ACC112 (cell line): ENCODE measurements around the gene PEX5.
"Not testable (repeated sequence)": the region's sequence is repeated elsewhere in the genome, so short reads cannot be mapped to it uniquely, and the experiment has no call there.

ENCODE experiments used
- H2AFZ ChIP-seq: fragments of 200-600 bp; sonication (generic); one replicate; pipeline ENCODE4 v1.6.0; 2017; ENCODE audit warnings: antibody characterized with exemption, low read length; ENCODE audit not compliant: unreplicated experiment
- H3K27ac ChIP-seq: fragments of 200-600 bp; sonication (generic); 2 replicates; pipeline ENCODE4 v1.5.1; 2014; ENCODE audit warnings: low read depth, mild to moderate bottlenecking, antibody characterized with exemption, low read length, moderate library complexity
- H3K27me3 ChIP-seq: fragments of 200-600 bp; sonication (generic); 2 replicates; pipeline ENCODE4 v1.6.1; 2014; ENCODE audit warnings: mild to moderate bottlenecking, antibody characterized with exemption, low read length, moderate library complexity, mixed read lengths; ENCODE audit not compliant: insufficient read depth
- H3K36me3 ChIP-seq: fragments of 200-600 bp; sonication (generic); 2 replicates; pipeline ENCODE4 v1.6.1; 2016; ENCODE audit warnings: mild to moderate bottlenecking, antibody characterized with exemption, low read length, moderate library complexity, mixed read lengths; ENCODE audit not compliant: insufficient read depth
- H3K4me1 ChIP-seq: fragments of 200-600 bp; sonication (generic); one replicate; pipeline ENCODE4 v1.6.1; 2016; ENCODE audit warnings: low read length, mixed read lengths; ENCODE audit not compliant: insufficient read depth, unreplicated experiment, control insufficient read depth
- H3K4me3 ChIP-seq: fragments of 200-600 bp; sonication (generic); 2 replicates; pipeline ENCODE4 v1.5.1; 2014; ENCODE audit warnings: mild to moderate bottlenecking, low read depth, low read length
- H3K79me2 ChIP-seq: fragments of 200-600 bp; sonication (generic); one replicate; pipeline ENCODE4 v1.6.0; 2016; ENCODE audit warnings: low read length; ENCODE audit not compliant: control insufficient read depth, unreplicated experiment, insufficient read depth

The PEX5 gene

GRCh38 chr12:7161327-7161726, 28.2 kb upstream of the PEX5 start:
- Histone ChIP-seq H3K36me3 (no peaks in the 10 kb centered on the region), H3K27ac (no peak overlapping the region), H3K27me3 (peaks cover 42% of the 10 kb centered on the region), H3K79me2 (no peaks in the 10 kb centered on the region), H3K4me3 (no peak overlapping the region), H2AFZ (no peak overlapping the region), H3K4me1 (no peaks in the 10 kb centered on the region)

GRCh38 chr12:7161811-7162210, 27.7 kb upstream of the PEX5 start:
- Histone ChIP-seq H3K4me3 (no peak overlapping the region), H3K27me3 (peaks cover 46% of the 10 kb centered on the region), H2AFZ (no peak overlapping the region), H3K79me2 (no peaks in the 10 kb centered on the region), H3K27ac (no peak overlapping the region), H3K4me1 (no peaks in the 10 kb centered on the region), H3K36me3 (no peaks in the 10 kb centered on the region)

GRCh38 chr12:7162691-7163114, 26.8 kb upstream of the PEX5 start:
- Histone ChIP-seq H3K4me1 (no peaks in the 10 kb centered on the region), H3K79me2 (no peaks in the 10 kb centered on the region), H3K4me3 (no peak overlapping the region), H2AFZ (no peak overlapping the region), H3K27me3 (peaks cover 47% of the 10 kb centered on the region), H3K27ac (no peak overlapping the region), H3K36me3 (no peaks in the 10 kb centered on the region)

- peaks cover 18% of the 10 kb centered on the region for H3K27me3 ChIP-seq
- H3K4me1 ChIP-seq = no peaks in the 10 kb centered on the region
- H2AFZ ChIP-seq = no peak overlapping the region
- no peak overlapping the region for H3K4me3 ChIP-seq
- H3K27ac ChIP-seq = no peak overlapping the region
- no peaks in the 10 kb centered on the region for H3K36me3 ChIP-seq
- H3K79me2 ChIP-seq = no peaks in the 10 kb centered on the region
These were observed 19.5 kb upstream of the PEX5 start for GRCh38 chr12:7169951-7170350.

- no peak overlapping the region for H3K4me3 ChIP-seq
- no peaks in the 10 kb centered on the region for H3K79me2 ChIP-seq
- H3K4me1 ChIP-seq = no peaks in the 10 kb centered on the region
- no peaks in the 10 kb centered on the region for H3K36me3 ChIP-seq
- H3K27ac ChIP-seq = no peak overlapping the region
- H3K27me3 ChIP-seq = 0 out of 2 replicates have a peak, but pooled peaks cover 2% of the 10 kb centered on the region
- no peak overlapping the region for H2AFZ ChIP-seq
These were observed 17.6 kb upstream of the PEX5 start for GRCh38 chr12:7171854-7172253.

GRCh38 chr12:7175493-7175892, 14.0 kb upstream of the PEX5 start:
- Histone ChIP-seq H3K27me3 (peaks cover 18% of the 10 kb centered on the region; the same call in 1 of the 2 replicates), H3K4me1 (no peaks in the 10 kb centered on the region), H3K27ac (no peak overlapping the region), H2AFZ (no peak overlapping the region), H3K36me3 (no peaks in the 10 kb centered on the region), H3K79me2 (no peaks in the 10 kb centered on the region), H3K4me3 (no peak overlapping the region)

- peaks cover 29% of the 10 kb centered on the region; the same call in 1 of the 2 replicates for H3K27me3 ChIP-seq
- no peaks in the 10 kb centered on the region for H3K36me3 ChIP-seq
- no peaks in the 10 kb centered on the region for H3K4me1 ChIP-seq
- no peak overlapping the region for H3K27ac ChIP-seq
- H3K79me2 ChIP-seq = no peaks in the 10 kb centered on the region
- H3K4me3 ChIP-seq = no peak overlapping the region
- H2AFZ ChIP-seq = no peak overlapping the region
These were observed 12.9 kb upstream of the PEX5 start for GRCh38 chr12:7176595-7176994.

- Histone ChIP-seq H2AFZ (no peak overlapping the region), H3K27ac (no peak overlapping the region), H3K79me2 (no peaks in the 10 kb centered on the region), H3K4me3 (no peak overlapping the region), H3K4me1 (no peaks in the 10 kb centered on the region), H3K36me3 (no peaks in the 10 kb centered on the region), H3K27me3 (peaks cover 33% of the 10 kb centered on the region; the same call in 1 of the 2 replicates)
These were observed 11.0 kb upstream of the PEX5 start for GRCh38 chr12:7178481-7178880.

GRCh38 chr12:7180685-7181084, 8.8 kb upstream of the PEX5 start:
- no peaks in the 10 kb centered on the region for H3K4me1 ChIP-seq
- no peaks in the 10 kb centered on the region for H3K36me3 ChIP-seq
- H3K4me3 ChIP-seq = no peak overlapping the region
- no peaks in the 10 kb centered on the region for H3K79me2 ChIP-seq
- no peak overlapping the region for H3K27ac ChIP-seq
- H3K27me3 ChIP-seq = peaks cover 33% of the 10 kb centered on the region; the same call in 1 of the 2 replicates
- no peak overlapping the region for H2AFZ ChIP-seq

GRCh38 chr12:7186058-7186457, 3.4 kb upstream of the PEX5 start:
- not testable (repeated sequence) for H3K4me3 ChIP-seq, H3K79me2 ChIP-seq, H3K27me3 ChIP-seq, H3K27ac ChIP-seq, H2AFZ ChIP-seq, H3K36me3 ChIP-seq
- peaks cover 15% of the 10 kb centered on the region for H3K4me1 ChIP-seq

- peak overlapping the region; percentile 89 for H2AFZ ChIP-seq
- H3K27me3 ChIP-seq = no peaks in the 10 kb centered on the region
- peak overlapping the region; percentile 79 for H3K27ac ChIP-seq
- peaks cover 18% of the 10 kb centered on the region for H3K4me1 ChIP-seq
- H3K4me3 ChIP-seq = peak overlapping the region; percentile 90
- no peaks in the 10 kb centered on the region for H3K36me3 ChIP-seq
- no peaks in the 10 kb centered on the region for H3K79me2 ChIP-seq
These were observed 706 bp upstream of the PEX5 start for GRCh38 chr12:7188562-7189397.
